Neural cell (in vitro differentiated cells): ENCODE measurements around the gene MYADML2. TPM values are rescaled to one million over a fixed set of nuclear protein-coding genes. Genes with fewer than 3 reads are reported as not detected.

Experiments
- H2AFZ ChIP-seq: fragments of 200-600, 300-800 bp; sonication (generic), shearing (Covaris generic); 2 replicates; pipeline ENCODE4 v1.6.0; 2014; ENCODE audit warnings: low read depth, mild to moderate bottlenecking, antibody characterized with exemption, low read length, moderate library complexity
- H3F3A ChIP-seq: fragments of 200-600 bp; shearing (Covaris generic); 2 replicates; pipeline ENCODE4 v1.6.1; 2016; ENCODE audit warnings: mild to moderate bottlenecking, moderate library complexity, mixed read lengths, antibody characterized with exemption, low read length; ENCODE audit not compliant: insufficient read depth, poor library complexity, severe bottlenecking
- H3K27ac ChIP-seq: fragments of 200-600, 300-800 bp; sonication (generic), shearing (Covaris generic); 2 replicates; pipeline ENCODE4 v1.5.1; 2014; ENCODE audit warnings: mild to moderate bottlenecking, low read length, moderate library complexity
- H3K27me3 ChIP-seq: fragments of 300-800, 200-600 bp; sonication (generic), shearing (Covaris generic); 2 replicates; pipeline ENCODE4 v1.6.0; 2014; ENCODE audit warnings: mild to moderate bottlenecking, low read depth, low read length, moderate library complexity; ENCODE audit not compliant: insufficient read depth
- H3K36me3 ChIP-seq: fragments of 300-800, 200-600 bp; sonication (generic), shearing (Covaris generic); 2 replicates; pipeline ENCODE4 v1.5.1; 2014; ENCODE audit warnings: mild to moderate bottlenecking, antibody characterized with exemption, low read length, moderate library complexity; ENCODE audit not compliant: insufficient read depth
- H3K4me2 ChIP-seq: fragments of 300-800, 200-600 bp; sonication (generic), shearing (Covaris generic); 2 replicates; pipeline ENCODE4 v1.6.0; 2014; ENCODE audit warnings: mild to moderate bottlenecking, low read length
- H3K4me3 ChIP-seq: fragments of 300-800, 200-600 bp; sonication (generic), shearing (Covaris generic); 2 replicates; pipeline ENCODE4 v1.5.1; 2014; ENCODE audit warnings: mild to moderate bottlenecking, low read length, moderate library complexity
- H3K79me2 ChIP-seq: fragments of 200-600 bp; shearing (Covaris generic); replicated peaks from 2 replicates; pipeline ENCODE4 v1.6.0; 2014; ENCODE audit warnings: mild to moderate bottlenecking, low read length, moderate library complexity; ENCODE audit not compliant: insufficient read depth
- H3K9ac ChIP-seq: fragments of 300-800, 200-600 bp; sonication (generic), shearing (Covaris generic); 2 replicates; pipeline ENCODE4 v1.6.1; 2016; ENCODE audit warnings: mild to moderate bottlenecking, low read length, mixed read lengths
- H3K9me2 ChIP-seq: fragments of 200-600 bp; shearing (Covaris generic); 2 replicates; pipeline ENCODE4 v1.6.1; 2016; ENCODE audit warnings: mild to moderate bottlenecking, low read length, mixed read lengths; ENCODE audit not compliant: insufficient read depth
- H3K9me3 ChIP-seq: fragments of 200-600, 300-800 bp; sonication (generic), shearing (Covaris generic); 2 replicates; pipeline ENCODE4 v1.6.1; 2016; ENCODE audit warnings: mild to moderate bottlenecking, mixed run types, low read length, moderate library complexity, mixed read lengths
- H4K20me1 ChIP-seq: fragments of 200-600 bp; shearing (Covaris generic); 2 replicates; pipeline ENCODE4 v1.6.1; 2016; ENCODE audit warnings: mild to moderate bottlenecking, mixed run types; ENCODE audit not compliant: insufficient read depth
- EP300 ChIP-seq: fragments of 450-650 bp; conservative IDR thresholded peaks from 2 replicates; pipeline ENCODE4 v1.6.1; 2014; ENCODE audit warnings: antibody characterized with exemption, mild to moderate bottlenecking, moderate library complexity; ENCODE audit not compliant: poor library complexity, severe bottlenecking
- EZH2 ChIP-seq: fragments of 200-600, 300-800 bp; shearing (Covaris generic), sonication (generic); IDR thresholded peaks from 2 replicates; pipeline ENCODE4 v1.6.1; 2014; ENCODE audit warnings: antibody characterized with exemption, low read length, borderline replicate concordance, mild to moderate bottlenecking; ENCODE audit not compliant: insufficient read depth, poor library complexity, severe bottlenecking
- MXI1 ChIP-seq: fragments of 450-650 bp; conservative IDR thresholded peaks from 2 replicates; pipeline ENCODE4 v1.6.1; 2014; ENCODE audit warnings: antibody characterized with exemption, mild to moderate bottlenecking; ENCODE audit not compliant: poor library complexity, severe bottlenecking
- POLR2AphosphoS5 ChIP-seq: IDR thresholded peaks from 2 replicates; pipeline ENCODE4 v1.6.1; 2012
- RAD21 ChIP-seq: fragments of 450-650 bp; conservative IDR thresholded peaks from 2 replicates; pipeline ENCODE4 v1.6.1; 2014; ENCODE audit warnings: antibody characterized with exemption, mild to moderate bottlenecking, moderate library complexity
- SMC3 ChIP-seq: fragments of 450-650 bp; conservative IDR thresholded peaks from 2 replicates; pipeline ENCODE4 v1.6.1; 2014; ENCODE audit warnings: antibody characterized with exemption, mild to moderate bottlenecking, moderate library complexity; ENCODE audit not compliant: poor library complexity
- TAF1 ChIP-seq: IDR thresholded peaks from 2 replicates; pipeline ENCODE4 v1.6.1; 2012; ENCODE audit warnings: low read depth
- polyA plus RNA-seq: library from polyadenylated mRNA; depleted of rRNA; stranded (reverse); fragments of >200 nt; gene quantifications from 2 replicates; pipeline ENCODE4 v1.2.3, GENCODE V29; 2014
- TF ChIP-seq, protein P1 (sequence below): IDR thresholded peaks from 2 replicates; pipeline ENCODE4 v1.6.1; 2012; ENCODE audit warnings: borderline replicate concordance
- TF ChIP-seq, protein P2 (sequence below): fragments of 450-650 bp; IDR thresholded peaks from 2 replicates; pipeline ENCODE4 v1.5.1; 2014; ENCODE audit warnings: antibody characterized with exemption, mild to moderate bottlenecking, moderate library complexity; ENCODE audit not compliant: poor library complexity, severe bottlenecking

MYADML2 gene
- polyA plus RNA-seq, 1 donor from 2014 or later, result 1.1 TPM

- H3F3A ChIP-seq, result no peaks in the 10 kb centered on the region
- H3K27me3 ChIP-seq, result peaks cover 41% of the 10 kb centered on the region
- H3K9me3 ChIP-seq, result no peaks in the 10 kb centered on the region
- TF ChIP-seq EZH2 (no peak), SMC3 (no peak), POLR2AphosphoS5 (no peak), MXI1 (no peak), TAF1 (no peak), RAD21 (no peak), EP300 (no peak)
- TF ChIP-seq, protein P1, sequence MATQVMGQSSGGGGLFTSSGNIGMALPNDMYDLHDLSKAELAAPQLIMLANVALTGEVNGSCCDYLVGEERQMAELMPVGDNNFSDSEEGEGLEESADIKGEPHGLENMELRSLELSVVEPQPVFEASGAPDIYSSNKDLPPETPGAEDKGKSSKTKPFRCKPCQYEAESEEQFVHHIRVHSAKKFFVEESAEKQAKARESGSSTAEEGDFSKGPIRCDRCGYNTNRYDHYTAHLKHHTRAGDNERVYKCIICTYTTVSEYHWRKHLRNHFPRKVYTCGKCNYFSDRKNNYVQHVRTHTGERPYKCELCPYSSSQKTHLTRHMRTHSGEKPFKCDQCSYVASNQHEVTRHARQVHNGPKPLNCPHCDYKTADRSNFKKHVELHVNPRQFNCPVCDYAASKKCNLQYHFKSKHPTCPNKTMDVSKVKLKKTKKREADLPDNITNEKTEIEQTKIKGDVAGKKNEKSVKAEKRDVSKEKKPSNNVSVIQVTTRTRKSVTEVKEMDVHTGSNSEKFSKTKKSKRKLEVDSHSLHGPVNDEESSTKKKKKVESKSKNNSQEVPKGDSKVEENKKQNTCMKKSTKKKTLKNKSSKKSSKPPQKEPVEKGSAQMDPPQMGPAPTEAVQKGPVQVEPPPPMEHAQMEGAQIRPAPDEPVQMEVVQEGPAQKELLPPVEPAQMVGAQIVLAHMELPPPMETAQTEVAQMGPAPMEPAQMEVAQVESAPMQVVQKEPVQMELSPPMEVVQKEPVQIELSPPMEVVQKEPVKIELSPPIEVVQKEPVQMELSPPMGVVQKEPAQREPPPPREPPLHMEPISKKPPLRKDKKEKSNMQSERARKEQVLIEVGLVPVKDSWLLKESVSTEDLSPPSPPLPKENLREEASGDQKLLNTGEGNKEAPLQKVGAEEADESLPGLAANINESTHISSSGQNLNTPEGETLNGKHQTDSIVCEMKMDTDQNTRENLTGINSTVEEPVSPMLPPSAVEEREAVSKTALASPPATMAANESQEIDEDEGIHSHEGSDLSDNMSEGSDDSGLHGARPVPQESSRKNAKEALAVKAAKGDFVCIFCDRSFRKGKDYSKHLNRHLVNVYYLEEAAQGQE, result no peak
- TF ChIP-seq, protein P2, sequence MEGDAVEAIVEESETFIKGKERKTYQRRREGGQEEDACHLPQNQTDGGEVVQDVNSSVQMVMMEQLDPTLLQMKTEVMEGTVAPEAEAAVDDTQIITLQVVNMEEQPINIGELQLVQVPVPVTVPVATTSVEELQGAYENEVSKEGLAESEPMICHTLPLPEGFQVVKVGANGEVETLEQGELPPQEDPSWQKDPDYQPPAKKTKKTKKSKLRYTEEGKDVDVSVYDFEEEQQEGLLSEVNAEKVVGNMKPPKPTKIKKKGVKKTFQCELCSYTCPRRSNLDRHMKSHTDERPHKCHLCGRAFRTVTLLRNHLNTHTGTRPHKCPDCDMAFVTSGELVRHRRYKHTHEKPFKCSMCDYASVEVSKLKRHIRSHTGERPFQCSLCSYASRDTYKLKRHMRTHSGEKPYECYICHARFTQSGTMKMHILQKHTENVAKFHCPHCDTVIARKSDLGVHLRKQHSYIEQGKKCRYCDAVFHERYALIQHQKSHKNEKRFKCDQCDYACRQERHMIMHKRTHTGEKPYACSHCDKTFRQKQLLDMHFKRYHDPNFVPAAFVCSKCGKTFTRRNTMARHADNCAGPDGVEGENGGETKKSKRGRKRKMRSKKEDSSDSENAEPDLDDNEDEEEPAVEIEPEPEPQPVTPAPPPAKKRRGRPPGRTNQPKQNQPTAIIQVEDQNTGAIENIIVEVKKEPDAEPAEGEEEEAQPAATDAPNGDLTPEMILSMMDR, result no peak
- H3K27ac ChIP-seq, result no peak overlapping the region
- H3K4me3 ChIP-seq, result no peak overlapping the region
- H3K9me2 ChIP-seq, result no peaks in the 10 kb centered on the region
- H4K20me1 ChIP-seq, result no peaks in the 10 kb centered on the region
- H3K79me2 ChIP-seq, result no peaks in the 10 kb centered on the region
- H3K36me3 ChIP-seq, result no peaks in the 10 kb centered on the region
- no peak overlapping the region for H2AFZ ChIP-seq
- no peak overlapping the region for H3K9ac ChIP-seq
- no peak overlapping the region for H3K4me2 ChIP-seq
These were observed 9.9 kb upstream of the MYADML2 start for GRCh38 chr17:81956607-81957589.

- TF ChIP-seq EP300, result no peak
- TF ChIP-seq SMC3, result no peak
- TF ChIP-seq POLR2AphosphoS5, result no peak
- TF ChIP-seq, protein P1, result no peak
- TF ChIP-seq TAF1, result no peak
- no peak for TF ChIP-seq MXI1
- no peak for TF ChIP-seq EZH2
- TF ChIP-seq, protein P2, result no peak
- no peak for TF ChIP-seq RAD21
- Histone ChIP-seq H3K27ac (no peak overlapping the region), H4K20me1 (no peaks in the 10 kb centered on the region), H3K9me3 (no peaks in the 10 kb centered on the region), H3K9ac (no peak overlapping the region), H3K4me3 (no peak overlapping the region), H3K79me2 (no peaks in the 10 kb centered on the region), H3K36me3 (no peaks in the 10 kb centered on the region), H3F3A (no peaks in the 10 kb centered on the region), H3K27me3 (peaks cover 36% of the 10 kb centered on the region), H2AFZ (no peak overlapping the region), H3K9me2 (no peaks in the 10 kb centered on the region), H3K4me2 (no peak overlapping the region)
These were observed 8.9 kb upstream of the MYADML2 start for GRCh38 chr17:81955756-81956544.
